Caco-2 (cell line): ENCODE data around the gene ADARB2. TPM values are rescaled to one million over a fixed set of nuclear protein-coding genes. Genes with fewer than 3 reads are reported as not detected.

Experiments
- BruUV-seq: library from RNA; stranded (reverse); fragments of 400-500 nt; replicated peaks from 2 replicates; lab custom pipeline; 2021; lab: Mats Ljungman, UMichigan
- CTCF ChIA-PET: fragments of 300-600 bp; sonication (Branson Sonifier 250); formaldehyde crosslinking; loops from one replicate; lab custom pipeline; 2022; ENCODE audit warnings: antibody characterized with exemption; lab: Charles Lee
- POLR2A ChIA-PET: fragments of 300-600 bp; sonication (Branson Sonifier 250); formaldehyde crosslinking; loops from one replicate; lab custom pipeline; 2022; ENCODE audit warnings: antibody characterized with exemption; lab: Charles Lee
- DNase-seq, 2 experiments: peaks; one replicate each; pipeline versions ENCODE4 v3.0.0 to v3.0.0-alpha.2; 2020 to 2022
- H3K27me3 ChIP-seq: replicated peaks from 2 replicates; pipeline ENCODE4 v1.6.0; 2011; ENCODE audit warnings: low read length; ENCODE audit not compliant: control insufficient read depth, insufficient read depth
- H3K36me3 ChIP-seq: 2 replicates; pipeline ENCODE4 v1.5.1; 2011; ENCODE audit warnings: low read length; ENCODE audit not compliant: control insufficient read depth, insufficient read depth
- H3K4me1 ChIP-seq: fragments of 250-450 bp; sonication (Bioruptor Pico); 2 replicates; pipeline ENCODE4 v1.5.1; 2020; ENCODE audit warnings: mild to moderate bottlenecking
- H3K4me3 ChIP-seq: 2 replicates; pipeline ENCODE4 v1.5.1; 2011; ENCODE audit warnings: low read depth, mild to moderate bottlenecking, control low read depth, low read length
- H3K9me3 ChIP-seq: fragments of 250-450 bp; sonication (Bioruptor Pico); 2 replicates; pipeline ENCODE4 v1.5.1; 2020; ENCODE audit warnings: mild to moderate bottlenecking, moderate library complexity
- H3K27ac Mint-ChIP-seq: one replicate; pipeline ENCODE4 v1.8.0; 2022; ENCODE audit warnings: mixed read lengths; ENCODE audit not compliant: unreplicated experiment
- H3K27me3 Mint-ChIP-seq: one replicate; pipeline ENCODE4 v1.8.0; 2022; ENCODE audit warnings: mixed read lengths; ENCODE audit not compliant: insufficient read depth, unreplicated experiment
- H3K36me3 Mint-ChIP-seq: one replicate; pipeline ENCODE4 v1.8.0; 2022; ENCODE audit warnings: mild to moderate bottlenecking, mixed read lengths; ENCODE audit not compliant: insufficient read depth, unreplicated experiment
- H3K4me1 Mint-ChIP-seq: one replicate; pipeline ENCODE4 v1.8.0; 2022; ENCODE audit warnings: low read depth, mixed read lengths; ENCODE audit not compliant: unreplicated experiment
- H3K4me3 Mint-ChIP-seq: one replicate; pipeline ENCODE4 v1.8.0; 2022; ENCODE audit warnings: mild to moderate bottlenecking, moderate library complexity, mixed read lengths; ENCODE audit not compliant: unreplicated experiment
- H3K9me3 Mint-ChIP-seq: one replicate; pipeline ENCODE4 v1.8.0; 2022; ENCODE audit warnings: mixed read lengths; ENCODE audit not compliant: unreplicated experiment
- intact Hi-C: fragments of 100-400 bp; cut with micrococcal nuclease; formaldehyde crosslinking; loops from one replicate; pipeline ENCODE4 v1.10.0; 2022; ENCODE audit not compliant: unreplicated experiment
- total RNA-seq: library from RNA; stranded (reverse); gene quantifications from 2 replicates; pipeline ENCODE4 v1.2.3, GENCODE V29; 2022
- TF ChIP-seq, protein P1 (sequence below), 2 experiments: fragments of 200-600 bp in 1 of 2; IDR thresholded peaks; 1 replicate in 1 of 2; 2 replicates in 1 of 2; pipeline versions ENCODE4 v1.5.1 to v1.8.0; 2011 to 2022; ENCODE audit warnings: antibody characterized with exemption in 1 of 2, control low read depth in 1 of 2, inconsistent platforms in 1 of 2, low read depth in 1 of 2, low read length in 1 of 2, mild to moderate bottlenecking in 1 of 2, moderate library complexity in 1 of 2; ENCODE audit not compliant: insufficient read depth in 1 of 2, severe bottlenecking in 1 of 2, unreplicated experiment in 1 of 2

ADARB2 gene
- total RNA-seq, 1 experiment from 2014 or later, result 0.27 TPM

DNA sequence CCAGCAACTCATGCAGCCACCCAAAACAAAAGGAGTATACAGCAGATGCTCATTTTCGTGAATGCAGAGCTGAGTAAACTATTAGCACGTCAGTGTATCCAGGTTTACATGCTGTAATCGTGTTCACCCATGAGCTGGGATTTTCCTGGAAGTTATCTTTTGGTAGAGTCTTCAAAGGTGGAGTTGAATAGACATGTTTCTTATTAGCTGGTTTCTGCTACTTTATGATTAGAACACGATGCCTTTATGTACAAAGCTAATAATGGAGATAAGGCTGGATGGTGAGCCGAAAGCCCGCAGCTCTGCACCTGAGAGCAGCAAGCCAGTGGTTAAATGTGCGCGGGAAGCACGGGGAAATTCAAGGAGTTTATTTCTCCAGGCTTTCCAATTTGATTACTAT is 123.8 kb downstream of the ADARB2 start:
- Histone ChIP-seq H3K36me3 (no peaks in the 10 kb centered on the region), H3K9me3 (no peaks in the 10 kb centered on the region; the same call in 1 of the 2 replicates), H3K27me3 (no peaks in the 10 kb centered on the region; the same call in 1 of the 2 replicates), H3K4me3 (no peak overlapping the region), H3K4me1 (no peaks in the 10 kb centered on the region)
- H3K4me1 Mint-ChIP-seq, result no peaks in the 10 kb centered on the region
- TF ChIP-seq, protein P1, sequence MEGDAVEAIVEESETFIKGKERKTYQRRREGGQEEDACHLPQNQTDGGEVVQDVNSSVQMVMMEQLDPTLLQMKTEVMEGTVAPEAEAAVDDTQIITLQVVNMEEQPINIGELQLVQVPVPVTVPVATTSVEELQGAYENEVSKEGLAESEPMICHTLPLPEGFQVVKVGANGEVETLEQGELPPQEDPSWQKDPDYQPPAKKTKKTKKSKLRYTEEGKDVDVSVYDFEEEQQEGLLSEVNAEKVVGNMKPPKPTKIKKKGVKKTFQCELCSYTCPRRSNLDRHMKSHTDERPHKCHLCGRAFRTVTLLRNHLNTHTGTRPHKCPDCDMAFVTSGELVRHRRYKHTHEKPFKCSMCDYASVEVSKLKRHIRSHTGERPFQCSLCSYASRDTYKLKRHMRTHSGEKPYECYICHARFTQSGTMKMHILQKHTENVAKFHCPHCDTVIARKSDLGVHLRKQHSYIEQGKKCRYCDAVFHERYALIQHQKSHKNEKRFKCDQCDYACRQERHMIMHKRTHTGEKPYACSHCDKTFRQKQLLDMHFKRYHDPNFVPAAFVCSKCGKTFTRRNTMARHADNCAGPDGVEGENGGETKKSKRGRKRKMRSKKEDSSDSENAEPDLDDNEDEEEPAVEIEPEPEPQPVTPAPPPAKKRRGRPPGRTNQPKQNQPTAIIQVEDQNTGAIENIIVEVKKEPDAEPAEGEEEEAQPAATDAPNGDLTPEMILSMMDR (IDR thresholded peaks at IDR 0.05; ENCODE audit: insufficient read depth in 1 of 2, low read depth in 1 of 2, low read length in 1 of 2, severe bottlenecking in 1 of 2, unreplicated experiment in 1 of 2), result no peak
- no TSS peak for BruUV-seq
- no peak overlapping the region for H3K27ac Mint-ChIP-seq
- DNase-seq, result no peak
- ChIA-PET POLR2A (no interaction called here), CTCF (no interaction called here)
- no peak overlapping the region for H3K4me3 Mint-ChIP-seq
- no peaks in the 10 kb centered on the region for H3K9me3 Mint-ChIP-seq
- no peaks in the 10 kb centered on the region for H3K36me3 Mint-ChIP-seq
- peaks cover 26% of the 10 kb centered on the region for H3K27me3 Mint-ChIP-seq
- intact Hi-C loops, result loop anchor here (5.0 kb wide), 1 partner anchor 191 kb away; no protein-coding TSS in a partner anchor

DNA sequence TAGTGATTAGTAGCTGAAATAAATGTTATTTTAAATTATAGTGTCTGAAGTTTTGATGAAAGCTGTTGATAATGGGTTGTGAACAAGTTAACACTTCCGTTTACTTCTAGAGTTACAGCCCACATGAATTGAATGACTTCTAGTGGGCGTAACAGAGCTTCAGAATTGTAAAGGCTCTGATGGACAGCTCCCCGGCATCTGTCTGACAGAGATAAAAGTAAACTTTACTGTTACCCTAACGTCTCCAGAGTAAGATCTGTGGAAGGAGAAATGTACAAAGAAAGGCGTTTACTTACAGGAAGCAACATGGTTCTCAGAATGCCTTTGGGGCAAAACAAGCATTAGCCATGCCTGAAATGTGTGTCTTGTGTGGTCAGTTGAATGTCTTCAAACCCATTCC is 124.4 kb downstream of the ADARB2 start:
- Histone ChIP-seq H3K9me3 (no peaks in the 10 kb centered on the region), H3K27me3 (no peaks in the 10 kb centered on the region; the same call in 1 of the 2 replicates), H3K36me3 (no peaks in the 10 kb centered on the region), H3K4me1 (no peaks in the 10 kb centered on the region), H3K4me3 (no peak overlapping the region)
- no peaks in the 10 kb centered on the region for H3K9me3 Mint-ChIP-seq
- intact Hi-C loops, result loop anchor here (5.0 kb wide), 1 partner anchor 191 kb away; no protein-coding TSS in a partner anchor
- BruUV-seq, result no TSS peak
- ChIA-PET CTCF (no interaction called here), POLR2A (no interaction called here)
- peaks cover 31% of the 10 kb centered on the region for H3K27me3 Mint-ChIP-seq
- TF ChIP-seq, protein P1 (IDR thresholded peaks at IDR 0.05; ENCODE audit: insufficient read depth in 1 of 2, low read depth in 1 of 2, low read length in 1 of 2, severe bottlenecking in 1 of 2, unreplicated experiment in 1 of 2), result no peak
- H3K4me3 Mint-ChIP-seq, result no peak overlapping the region
- DNase-seq, result no peak
- H3K36me3 Mint-ChIP-seq, result no peaks in the 10 kb centered on the region
- H3K27ac Mint-ChIP-seq, result no peak overlapping the region
- H3K4me1 Mint-ChIP-seq, result no peaks in the 10 kb centered on the region

DNA sequence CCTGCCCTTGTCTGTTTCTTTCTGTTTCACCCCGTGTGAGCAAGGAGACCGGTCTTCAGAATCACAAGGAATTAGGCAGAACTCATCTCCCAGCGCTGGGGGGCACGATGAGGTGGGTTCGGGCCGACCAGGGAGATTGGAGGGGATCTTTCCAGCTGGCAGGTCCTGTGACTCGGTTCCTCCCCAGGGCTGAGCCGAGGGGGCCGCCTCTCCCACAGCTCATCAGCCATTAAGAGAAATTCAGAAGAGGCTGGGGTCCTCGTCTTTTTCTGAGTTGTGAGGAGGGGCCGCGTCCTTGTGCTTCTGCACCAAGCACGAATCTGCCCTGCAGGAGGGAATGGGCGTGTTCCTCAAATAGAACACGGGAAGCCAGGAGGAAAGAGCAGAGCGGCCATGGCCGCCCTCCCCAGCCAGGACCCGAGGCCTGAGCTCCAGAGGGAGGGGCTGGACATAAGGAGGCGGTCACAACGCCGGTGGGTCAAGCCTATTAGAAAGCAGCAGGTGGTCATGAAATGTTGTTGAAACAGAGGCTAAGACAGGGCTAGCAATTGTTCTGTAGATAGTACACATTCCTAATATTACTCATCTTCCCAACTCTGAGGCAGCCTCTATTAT is 125.3 kb downstream of the ADARB2 start:
- Mint-ChIP-seq H3K4me3 (no peak overlapping the region), H3K27me3 (peaks cover 34% of the 10 kb centered on the region), H3K36me3 (no peaks in the 10 kb centered on the region)

More for the DNA sequence above, 125.3 kb downstream of the ADARB2 start:
- no peak overlapping the region for H3K27ac Mint-ChIP-seq
- no peaks in the 10 kb centered on the region for H3K9me3 Mint-ChIP-seq
- Histone ChIP-seq H3K4me3 (no peak overlapping the region), H3K9me3 (no peaks in the 10 kb centered on the region), H3K4me1 (no peaks in the 10 kb centered on the region), H3K36me3 (no peaks in the 10 kb centered on the region), H3K27me3 (no peaks in the 10 kb centered on the region; the same call in 1 of the 2 replicates)
- POLR2A ChIA-PET, result no interaction called here
- H3K4me1 Mint-ChIP-seq, result no peaks in the 10 kb centered on the region
- DNase-seq, result no peak
- BruUV-seq, result no TSS peak
- intact Hi-C loops, result loop anchor here (5.0 kb wide), 1 partner anchor 190 kb away; no protein-coding TSS in a partner anchor
- CTCF ChIA-PET, result no interaction called here
- TF ChIP-seq, protein P1 (IDR thresholded peaks at IDR 0.05; ENCODE audit: insufficient read depth in 1 of 2, low read depth in 1 of 2, low read length in 1 of 2, severe bottlenecking in 1 of 2, unreplicated experiment in 1 of 2), result no peak
